ENCODE results near the gene FXYD1. TPM values are rescaled to one million over a fixed set of nuclear protein-coding genes. Genes with fewer than 3 reads are reported as not detected.

The FXYD1 gene
- total and polyA plus RNA-seq, 10 donors: 0.83 to 18.1 (median 10.8) TPM; not detected in 1

DNA sequence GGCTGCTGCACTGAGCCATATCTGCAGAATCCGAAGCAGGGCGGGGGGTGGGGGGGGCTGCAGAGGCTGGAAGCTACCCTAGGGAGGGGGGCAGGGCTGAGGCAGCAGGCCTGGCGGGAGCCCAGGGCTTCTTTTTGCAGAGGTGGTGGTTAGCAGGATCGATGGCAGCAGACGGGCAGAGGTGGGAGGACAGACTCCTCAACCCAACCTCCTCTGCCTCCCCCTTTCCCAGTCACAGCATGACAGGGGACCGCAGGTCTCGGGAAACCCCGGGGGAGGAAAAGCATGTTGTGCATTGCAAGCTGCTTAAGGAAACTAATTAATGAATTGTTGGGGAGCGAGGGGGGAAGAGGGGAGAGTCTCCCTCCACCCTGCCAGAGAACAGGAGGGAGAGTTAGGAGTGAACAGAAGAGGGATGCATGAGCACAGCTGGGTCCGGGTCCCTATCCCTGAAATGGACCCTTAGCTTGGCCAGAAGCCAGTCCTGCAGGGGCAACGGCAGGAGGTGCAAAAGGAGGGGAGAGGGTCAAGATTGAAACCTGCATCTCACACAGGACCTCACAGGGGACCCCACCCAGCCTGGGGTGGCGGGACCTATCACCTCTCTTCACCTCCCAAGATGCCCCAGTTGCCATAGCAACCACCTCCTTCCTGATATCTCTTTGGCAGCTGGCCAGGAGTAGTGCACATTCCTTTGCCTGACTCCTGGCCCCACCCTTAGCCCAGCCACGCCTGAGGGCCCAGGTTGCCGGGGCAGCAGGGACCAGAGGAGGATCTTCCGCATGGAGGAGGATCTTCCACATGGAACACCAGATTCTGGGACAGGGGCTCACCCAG is 6.2 kb downstream of the FXYD1 start:
- H3K36me3 ChIP-seq: no peaks in the 10 kb centered on the region
- H3K27ac ChIP-seq: peak overlapping the region in 1 of 8 donors; percentile 4
- DNase-seq: no peak
- no peak overlapping the region for H3K4me3 ChIP-seq
- intact Hi-C loops (cut with DNase I; ENCODE audit: low total_unique reads): no loop called here
- TF ChIP-seq, protein P1, sequence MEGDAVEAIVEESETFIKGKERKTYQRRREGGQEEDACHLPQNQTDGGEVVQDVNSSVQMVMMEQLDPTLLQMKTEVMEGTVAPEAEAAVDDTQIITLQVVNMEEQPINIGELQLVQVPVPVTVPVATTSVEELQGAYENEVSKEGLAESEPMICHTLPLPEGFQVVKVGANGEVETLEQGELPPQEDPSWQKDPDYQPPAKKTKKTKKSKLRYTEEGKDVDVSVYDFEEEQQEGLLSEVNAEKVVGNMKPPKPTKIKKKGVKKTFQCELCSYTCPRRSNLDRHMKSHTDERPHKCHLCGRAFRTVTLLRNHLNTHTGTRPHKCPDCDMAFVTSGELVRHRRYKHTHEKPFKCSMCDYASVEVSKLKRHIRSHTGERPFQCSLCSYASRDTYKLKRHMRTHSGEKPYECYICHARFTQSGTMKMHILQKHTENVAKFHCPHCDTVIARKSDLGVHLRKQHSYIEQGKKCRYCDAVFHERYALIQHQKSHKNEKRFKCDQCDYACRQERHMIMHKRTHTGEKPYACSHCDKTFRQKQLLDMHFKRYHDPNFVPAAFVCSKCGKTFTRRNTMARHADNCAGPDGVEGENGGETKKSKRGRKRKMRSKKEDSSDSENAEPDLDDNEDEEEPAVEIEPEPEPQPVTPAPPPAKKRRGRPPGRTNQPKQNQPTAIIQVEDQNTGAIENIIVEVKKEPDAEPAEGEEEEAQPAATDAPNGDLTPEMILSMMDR (IDR thresholded peaks at IDR 0.05 in 8 of 11, conservative IDR thresholded peaks at IDR 0.05 in 3 of 11): no peak
- peaks cover 13 to 53% (median 38%) of the 10 kb centered on the region in 6 donors for H3K4me1 ChIP-seq
- peaks cover 0 to 52% (median 18%) of the 10 kb centered on the region in 7 donors for H3K27me3 ChIP-seq (replicated peaks in 1 of 7)
- no peaks in the 10 kb centered on the region for H3K9me3 ChIP-seq
- WGBS, 5 donors: 19 to 38% (median 29%) methylated on average over 12 to 15 of the region's 15 CpGs

DNA sequence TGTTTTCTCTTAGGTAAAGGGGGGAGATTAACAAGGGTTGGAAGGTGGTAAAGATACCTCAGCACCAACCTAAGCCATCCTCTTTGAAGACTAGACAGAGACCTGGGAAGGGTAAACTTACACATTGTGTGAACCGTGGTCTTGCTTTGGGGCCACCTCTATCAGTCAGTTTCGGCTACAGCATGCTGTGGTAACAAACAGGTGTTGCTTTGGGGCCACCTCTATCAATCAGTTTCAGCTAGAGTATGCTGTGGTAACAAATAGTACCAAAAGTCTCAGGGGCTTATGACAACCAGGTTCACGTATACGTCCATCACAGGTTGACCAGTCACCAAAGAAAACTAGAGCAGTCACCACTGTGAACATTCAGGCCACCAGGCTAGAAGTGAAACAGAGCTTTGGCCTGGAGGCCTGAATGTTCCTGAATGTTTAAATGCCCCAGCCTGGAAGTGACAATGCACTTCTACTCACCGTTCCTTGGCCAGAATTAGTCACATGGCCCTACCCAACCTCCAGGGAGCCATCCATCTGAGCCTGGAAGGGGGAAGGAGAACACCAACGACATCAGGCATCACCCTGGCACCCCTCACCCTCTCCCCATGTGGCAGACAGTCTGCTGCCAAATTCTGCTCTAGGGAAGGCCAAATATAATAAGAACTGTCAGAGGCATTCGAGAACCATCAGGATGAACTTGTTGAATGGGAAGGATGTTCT is 8.3 kb downstream of the FXYD1 start:
- intact Hi-C loops (cut with DNase I; ENCODE audit: low total_unique reads): no loop called here
- TF ChIP-seq POLR2A (IDR thresholded peaks at IDR 0.05) (no peak), POLR2AphosphoS5 (IDR thresholded peaks at IDR 0.05) (no peak)
- TF ChIP-seq, protein P1 (IDR thresholded peaks at IDR 0.05 in 8 of 11, conservative IDR thresholded peaks at IDR 0.05 in 3 of 11): no peak
- no peak for DNase-seq
- no peaks in the 10 kb centered on the region for H3K36me3 ChIP-seq
- WGBS, 5 donors: 66 to 78% (median 71%) methylated on average over 7 of the region's 7 CpGs
- no peak overlapping the region for H3K27ac ChIP-seq
- peaks cover 8 to 35% (median 26%) of the 10 kb centered on the region in 6 donors for H3K4me1 ChIP-seq
- H3K9me3 ChIP-seq: no peaks in the 10 kb centered on the region
- peaks cover 0 to 34% (median 18%) of the 10 kb centered on the region in 7 donors for H3K27me3 ChIP-seq (replicated peaks in 1 of 7)
- no peak overlapping the region for H3K4me3 ChIP-seq

DNA sequence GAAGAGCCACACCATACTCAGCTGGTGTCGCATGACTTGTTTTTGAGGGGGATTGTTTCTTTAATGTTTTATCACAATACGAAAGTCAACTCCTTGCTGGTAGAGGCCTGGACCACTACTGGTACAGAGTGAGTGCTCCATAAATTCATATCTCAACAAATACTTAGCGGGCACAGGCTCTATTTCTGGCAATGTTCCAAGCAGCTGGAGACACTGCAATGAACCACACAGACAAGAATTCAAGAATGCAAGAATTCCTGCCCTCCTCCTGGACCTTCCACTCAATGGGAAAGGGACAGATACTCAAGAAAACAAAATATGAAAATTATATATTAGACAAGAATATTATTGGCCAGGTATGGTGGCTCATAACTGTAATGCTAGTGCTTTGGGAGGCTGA is 10.8 kb downstream of the FXYD1 start:
- Histone ChIP-seq H3K36me3 (no peaks in the 10 kb centered on the region), H3K27me3 (replicated peaks in 1 of 7) (peaks cover 0 to 14% (median 0%) of the 10 kb centered on the region in 7 donors), H3K9me3 (no peaks in the 10 kb centered on the region), H3K4me1 (peaks cover 0 to 34% (median 21%) of the 10 kb centered on the region in 6 donors), H3K27ac (no peak overlapping the region), H3K4me3 (no peak overlapping the region)
- intact Hi-C loops (cut with DNase I; ENCODE audit: low total_unique reads): no loop called here
- no peak for DNase-seq
- TF ChIP-seq, protein P1 (IDR thresholded peaks at IDR 0.05 in 8 of 11, conservative IDR thresholded peaks at IDR 0.05 in 3 of 11): no peak
- TF ChIP-seq POLR2A (IDR thresholded peaks at IDR 0.05) (no peak), POLR2AphosphoS5 (IDR thresholded peaks at IDR 0.05) (no peak)
- 89 to 98% (median 91%) methylated on average over 3 of the region's 3 CpGs for WGBS, 5 donors

DNA sequence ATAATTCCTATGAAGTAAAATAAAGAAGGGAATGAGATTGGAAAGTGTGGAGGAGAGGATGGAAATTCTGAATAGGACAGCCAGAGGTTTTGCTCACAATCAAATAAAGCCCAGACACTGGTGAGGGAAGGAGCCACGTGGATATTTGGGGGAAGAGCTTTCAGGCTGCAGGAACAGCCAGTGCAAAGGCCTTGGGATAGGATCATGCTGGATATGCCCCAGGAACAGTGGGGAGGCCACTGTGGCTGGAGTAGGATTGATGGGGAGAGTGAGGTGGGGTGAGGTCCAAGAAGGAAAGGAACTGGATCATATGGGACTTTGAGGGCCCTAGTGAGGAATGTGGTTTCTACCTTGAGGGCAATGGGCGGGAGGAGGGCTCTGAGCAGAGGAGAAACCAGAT is 11.8 kb downstream of the FXYD1 start:
- 80 to 85% (median 81%) methylated on average over 2 of the region's 2 CpGs for WGBS, 5 donors
- H3K4me3 ChIP-seq: no peak overlapping the region
- H3K4me1 ChIP-seq: peaks cover under 1 to 32% (median 21%) of the 10 kb centered on the region in 6 donors
- no peak overlapping the region for H3K27ac ChIP-seq
- peaks cover 0 to 6% (median 0%) of the 10 kb centered on the region in 7 donors for H3K27me3 ChIP-seq (replicated peaks in 1 of 7)
- no peaks in the 10 kb centered on the region for H3K36me3 ChIP-seq
- no peaks in the 10 kb centered on the region for H3K9me3 ChIP-seq
- DNase-seq: no peak
- intact Hi-C loops (cut with DNase I; ENCODE audit: low total_unique reads): loop anchor here (5.0 to 10.0 kb wide), 2 partner anchors 54 to 117 kb away; partner anchors contain the start of gene USF2
- no peak for TF ChIP-seq POLR2AphosphoS5 (IDR thresholded peaks at IDR 0.05)

All from spleen (tissue), 11 donors.